ENCODE results near the gene CDC27. TPM values are rescaled to one million over a fixed set of nuclear protein-coding genes. Genes with fewer than 3 reads are reported as not detected.
"Not testable (repeated sequence)": the region's sequence is repeated elsewhere in the genome, so short reads cannot be mapped to it uniquely, and the experiment has no call there.

CDC27 gene
- total and polyA plus RNA-seq, 2 donors (not counting 1 experiment from before 2014, with no cell fraction given): 106 to 137 TPM

- H3K4me1 ChIP-seq (ENCODE audit: control insufficient read depth, extremely low read depth, insufficient read depth, low read length): no peaks in the 10 kb centered on the region
- H2AFZ ChIP-seq (ENCODE audit: low read length): no peak overlapping the region
- H4K20me1 ChIP-seq (ENCODE audit: control insufficient read depth, extremely low read depth, insufficient read depth, low read length): no peaks in the 10 kb centered on the region
- H3K27ac ChIP-seq (ENCODE audit: insufficient read depth, low read length): no peak overlapping the region
- TF ChIP-seq EZH2 (IDR thresholded peaks at IDR 0.05; ENCODE audit: low read length, missing control alignments): no peak
- TF ChIP-seq, protein P1, sequence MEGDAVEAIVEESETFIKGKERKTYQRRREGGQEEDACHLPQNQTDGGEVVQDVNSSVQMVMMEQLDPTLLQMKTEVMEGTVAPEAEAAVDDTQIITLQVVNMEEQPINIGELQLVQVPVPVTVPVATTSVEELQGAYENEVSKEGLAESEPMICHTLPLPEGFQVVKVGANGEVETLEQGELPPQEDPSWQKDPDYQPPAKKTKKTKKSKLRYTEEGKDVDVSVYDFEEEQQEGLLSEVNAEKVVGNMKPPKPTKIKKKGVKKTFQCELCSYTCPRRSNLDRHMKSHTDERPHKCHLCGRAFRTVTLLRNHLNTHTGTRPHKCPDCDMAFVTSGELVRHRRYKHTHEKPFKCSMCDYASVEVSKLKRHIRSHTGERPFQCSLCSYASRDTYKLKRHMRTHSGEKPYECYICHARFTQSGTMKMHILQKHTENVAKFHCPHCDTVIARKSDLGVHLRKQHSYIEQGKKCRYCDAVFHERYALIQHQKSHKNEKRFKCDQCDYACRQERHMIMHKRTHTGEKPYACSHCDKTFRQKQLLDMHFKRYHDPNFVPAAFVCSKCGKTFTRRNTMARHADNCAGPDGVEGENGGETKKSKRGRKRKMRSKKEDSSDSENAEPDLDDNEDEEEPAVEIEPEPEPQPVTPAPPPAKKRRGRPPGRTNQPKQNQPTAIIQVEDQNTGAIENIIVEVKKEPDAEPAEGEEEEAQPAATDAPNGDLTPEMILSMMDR (conservative IDR thresholded peaks at IDR 0.05 in 1 of 2, IDR thresholded peaks at IDR 0.05 in 1 of 2; ENCODE audit: low read depth in 1 of 2, low read length in 2 of 2): no peak
- no peak overlapping the region for H3K4me3 ChIP-seq (replicated peaks in 1 of 4; ENCODE audit: control extremely low read depth in 1 of 4, insufficient read depth in 1 of 4, low read depth in 3 of 4, low read length in 4 of 4)
- peaks cover 94% of the 10 kb centered on the region for H3K79me2 ChIP-seq (ENCODE audit: control insufficient read depth, insufficient read depth, low read length)
- DNase-seq (ENCODE audit: low read depth in 2 of 2): no peak
- no peak overlapping the region for H3K9ac ChIP-seq (ENCODE audit: insufficient read depth, low read length)
- H3K27me3 ChIP-seq (ENCODE audit: control insufficient read depth, insufficient read depth, low read length): no peaks in the 10 kb centered on the region
- H3K4me2 ChIP-seq (ENCODE audit: extremely low read depth, insufficient read depth, low read length): no peak overlapping the region
- no peaks in the 10 kb centered on the region for H3K9me3 ChIP-seq (ENCODE audit: control insufficient read depth, insufficient read depth, low read depth, low read length)
- peaks cover 3% of the 10 kb centered on the region for H3K36me3 ChIP-seq (ENCODE audit: control insufficient read depth, insufficient read depth, low read length)
Observed at GRCh38 chr17:47176389-47176826, 12.7 kb downstream of the CDC27 start.

DNA sequence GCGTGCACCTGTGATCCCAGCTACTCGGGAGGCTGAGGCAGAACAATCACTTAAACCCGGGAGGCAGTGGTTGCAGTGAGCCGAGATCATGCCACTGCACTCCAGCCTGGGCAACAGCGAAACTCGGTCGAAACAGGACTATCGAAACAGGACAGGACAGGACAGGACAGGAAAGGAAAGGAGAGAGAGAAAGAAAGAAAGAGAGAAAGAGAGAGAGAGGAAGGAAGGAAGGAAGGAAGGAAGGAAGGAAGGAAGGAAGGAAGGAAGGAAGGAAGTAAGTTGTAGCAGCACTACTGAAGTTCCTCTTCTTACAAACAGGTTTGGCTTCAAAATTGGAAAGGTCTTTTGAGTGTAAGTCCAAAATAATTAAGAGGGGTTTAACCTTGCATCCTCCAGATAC is 14.3 kb downstream of the CDC27 start:
- H3K4me3 ChIP-seq (replicated peaks in 1 of 4; ENCODE audit: control extremely low read depth in 1 of 4, insufficient read depth in 1 of 4, low read depth in 3 of 4, low read length in 4 of 4); H3K36me3 ChIP-seq (ENCODE audit: control insufficient read depth, insufficient read depth, low read length); H2AFZ ChIP-seq (ENCODE audit: low read length); H3K27me3 ChIP-seq (ENCODE audit: control insufficient read depth, insufficient read depth, low read length); H3K9ac ChIP-seq (ENCODE audit: insufficient read depth, low read length); H3K4me1 ChIP-seq (ENCODE audit: control insufficient read depth, extremely low read depth, insufficient read depth, low read length); H4K20me1 ChIP-seq (ENCODE audit: control insufficient read depth, extremely low read depth, insufficient read depth, low read length); H3K27ac ChIP-seq (ENCODE audit: insufficient read depth, low read length); H3K9me3 ChIP-seq (ENCODE audit: control insufficient read depth, insufficient read depth, low read depth, low read length); H3K4me2 ChIP-seq (ENCODE audit: extremely low read depth, insufficient read depth, low read length); DNase-seq (ENCODE audit: low read depth in 2 of 2): not testable (repeated sequence)
- peaks cover 94% of the 10 kb centered on the region for H3K79me2 ChIP-seq (ENCODE audit: control insufficient read depth, insufficient read depth, low read length)

DNA sequence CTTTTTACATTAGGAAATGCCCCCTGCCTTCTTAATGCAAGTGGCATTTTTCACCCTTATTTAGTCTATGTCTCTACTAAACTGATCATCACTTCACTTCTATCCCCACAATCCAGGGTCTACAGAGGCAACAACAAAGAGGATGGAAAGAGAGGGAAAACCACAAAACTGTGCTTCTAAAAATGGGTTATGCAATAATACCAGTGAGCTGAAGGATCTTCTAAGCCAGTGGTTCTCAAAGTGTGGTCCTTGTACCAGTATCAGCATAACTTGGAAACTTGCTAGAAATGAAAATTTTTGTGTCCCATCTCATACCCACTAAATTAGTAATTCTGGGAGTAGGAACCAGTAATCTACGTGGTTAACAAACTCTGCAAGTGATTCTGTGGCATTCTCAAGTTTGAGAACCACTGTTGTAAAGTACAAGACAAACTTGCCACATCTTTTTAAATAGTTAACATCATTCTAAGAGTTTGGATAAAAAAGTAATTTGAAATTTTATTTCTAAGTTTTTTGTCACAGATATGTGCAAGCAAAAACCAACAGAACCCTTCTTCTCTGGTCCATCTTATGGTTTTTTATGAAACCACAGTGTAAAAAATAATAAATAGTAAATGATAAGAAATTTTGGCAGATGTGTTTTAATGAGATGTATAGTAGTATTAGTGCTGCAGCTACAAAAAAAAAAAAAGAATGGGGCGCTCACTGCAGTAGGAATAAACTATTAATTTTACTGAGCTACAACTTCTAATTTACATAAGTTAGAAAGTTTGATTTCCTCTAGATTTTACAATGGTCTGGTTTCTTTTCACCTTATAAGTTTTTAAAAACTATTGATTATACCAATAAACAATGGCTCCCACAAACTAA is 16.2 kb downstream of the CDC27 start:
- Histone ChIP-seq H3K27ac (ENCODE audit: insufficient read depth, low read length) (no peak overlapping the region), H3K9me3 (ENCODE audit: control insufficient read depth, insufficient read depth, low read depth, low read length) (no peaks in the 10 kb centered on the region), H2AFZ (ENCODE audit: low read length) (no peak overlapping the region), H3K4me2 (ENCODE audit: extremely low read depth, insufficient read depth, low read length) (no peak overlapping the region), H3K4me1 (ENCODE audit: control insufficient read depth, extremely low read depth, insufficient read depth, low read length) (no peaks in the 10 kb centered on the region), H3K79me2 (ENCODE audit: control insufficient read depth, insufficient read depth, low read length) (peaks cover 77% of the 10 kb centered on the region), H3K9ac (ENCODE audit: insufficient read depth, low read length) (no peak overlapping the region), H3K27me3 (ENCODE audit: control insufficient read depth, insufficient read depth, low read length) (no peaks in the 10 kb centered on the region), H3K36me3 (ENCODE audit: control insufficient read depth, insufficient read depth, low read length) (peaks cover 2% of the 10 kb centered on the region), H4K20me1 (ENCODE audit: control insufficient read depth, extremely low read depth, insufficient read depth, low read length) (no peaks in the 10 kb centered on the region), H3K4me3 (replicated peaks in 1 of 4; ENCODE audit: control extremely low read depth in 1 of 4, insufficient read depth in 1 of 4, low read depth in 3 of 4, low read length in 4 of 4) (no peak overlapping the region)
- peak in 1 of 2 donors; percentile 20 for DNase-seq (ENCODE audit: low read depth in 2 of 2)
- TF ChIP-seq EZH2 (IDR thresholded peaks at IDR 0.05; ENCODE audit: low read length, missing control alignments): no peak
- TF ChIP-seq, protein P1 (conservative IDR thresholded peaks at IDR 0.05 in 1 of 2, IDR thresholded peaks at IDR 0.05 in 1 of 2; ENCODE audit: low read depth in 1 of 2, low read length in 2 of 2): no peak
